Lower leg skin (tissue), 3 donors: ENCODE data around the gene MPHOSPH8.

ENCODE experiments used
- CTCF ChIP-seq, 3 donors: fragments of 450-650 bp; IDR thresholded peaks; one replicate each; pipeline ENCODE4 v1.5.1; 2016; ENCODE audit warnings: antibody characterized with exemption in 3 of 3, mild to moderate bottlenecking in 3 of 3, moderate library complexity in 2 of 3
- POLR2A ChIP-seq, 2 donors: fragments of 450-650 bp; IDR thresholded peaks; one replicate each; pipeline ENCODE4 v1.6.1; 2016 to 2017; ENCODE audit warnings: antibody characterized with exemption in 2 of 2, mild to moderate bottlenecking in 1 of 2, moderate library complexity in 1 of 2

GRCh38 chr13:19590423-19590822, 43.0 kb upstream of the MPHOSPH8 start:
- TF ChIP-seq POLR2A (IDR thresholded peaks at IDR 0.05), result no peak
- TF ChIP-seq CTCF (IDR thresholded peaks at IDR 0.05), result no peak
